SU-DHL-6 (cell line): ENCODE data around the gene SDK2.

Experiments
- H2AFZ ChIP-seq: fragments of 200-600 bp; sonication (generic); 2 replicates; pipeline ENCODE4 v1.6.1; 2014; ENCODE audit warnings: low read depth, mild to moderate bottlenecking, moderate library complexity, mixed read lengths, antibody characterized with exemption, low read length; ENCODE audit not compliant: severe bottlenecking
- H3F3A ChIP-seq: fragments of 200-600 bp; shearing (Covaris generic); 2 replicates; pipeline ENCODE4 v1.6.0; 2016; ENCODE audit warnings: antibody characterized with exemption, mild to moderate bottlenecking; ENCODE audit not compliant: insufficient read depth
- H3K27ac ChIP-seq: fragments of 200-600 bp; sonication (generic); 2 replicates; pipeline ENCODE4 v1.5.1; 2016; ENCODE audit warnings: low read depth, mild to moderate bottlenecking, low read length, moderate library complexity, mixed read lengths
- H3K27me3 ChIP-seq: fragments of 200-600 bp; sonication (generic), shearing (Covaris generic); 2 replicates; pipeline ENCODE4 v1.6.0; 2014; ENCODE audit warnings: mild to moderate bottlenecking, low read length
- H3K36me3 ChIP-seq: fragments of 200-600 bp; sonication (generic); 2 replicates; pipeline ENCODE4 v1.6.1; 2014; ENCODE audit warnings: mild to moderate bottlenecking, low read length, mixed read lengths
- H3K4me2 ChIP-seq: fragments of 300-600, 200-600 bp; shearing (Covaris generic), sonication (generic); 2 replicates; pipeline ENCODE4 v1.6.0; 2014; ENCODE audit warnings: low read length, low read depth, mild to moderate bottlenecking; ENCODE audit not compliant: poor library complexity, severe bottlenecking
- H3K4me3 ChIP-seq: fragments of 200-600 bp; sonication (generic); 2 replicates; pipeline ENCODE4 v1.5.1; 2014; ENCODE audit warnings: antibody characterized with exemption, low read length, mild to moderate bottlenecking, mixed read lengths; ENCODE audit not compliant: insufficient read depth, poor library complexity, severe bottlenecking
- H3K79me2 ChIP-seq: fragments of 200-600 bp; sonication (generic); 2 replicates; pipeline ENCODE4 v1.6.1; 2014; ENCODE audit warnings: mild to moderate bottlenecking, low read length, moderate library complexity; ENCODE audit not compliant: insufficient read depth
- H3K9ac ChIP-seq: fragments of 200-600 bp; sonication (generic); 2 replicates; pipeline ENCODE4 v1.7.0; 2014; ENCODE audit warnings: mild to moderate bottlenecking, low read length
- H3K9me2 ChIP-seq: fragments of 200-600 bp; sonication (generic); replicated peaks from 2 replicates; pipeline ENCODE4 v1.6.1; 2014; ENCODE audit warnings: low read length; ENCODE audit not compliant: insufficient read depth
- H3K9me3 ChIP-seq: fragments of 200-600 bp; sonication (generic); 2 replicates; pipeline ENCODE4 v1.6.1; 2014; ENCODE audit warnings: low read length, mixed read lengths; ENCODE audit not compliant: insufficient read depth
- H4K20me1 ChIP-seq: fragments of 200-600 bp; sonication (generic); 2 replicates; pipeline ENCODE4 v1.6.1; 2014; ENCODE audit warnings: low read depth, mild to moderate bottlenecking, antibody characterized with exemption, low read length, moderate library complexity, mixed read lengths
- EZH2phosphoT487 ChIP-seq: fragments of 200-600 bp; sonication (generic), shearing (Covaris generic); conservative IDR thresholded peaks from 2 replicates; pipeline ENCODE4 v1.6.1; 2018; ENCODE audit warnings: mild to moderate bottlenecking, antibody characterized with exemption, low read length, moderate library complexity, mixed read lengths
- TF ChIP-seq, protein P1 (sequence below): fragments of 200-600 bp; sonication (generic); IDR thresholded peaks from one replicate; pipeline ENCODE4 v1.5.1; 2017; ENCODE audit warnings: antibody characterized with exemption, mild to moderate bottlenecking, low read length, moderate library complexity; ENCODE audit not compliant: insufficient read depth, poor library complexity, severe bottlenecking

Gene SDK2

DNA sequence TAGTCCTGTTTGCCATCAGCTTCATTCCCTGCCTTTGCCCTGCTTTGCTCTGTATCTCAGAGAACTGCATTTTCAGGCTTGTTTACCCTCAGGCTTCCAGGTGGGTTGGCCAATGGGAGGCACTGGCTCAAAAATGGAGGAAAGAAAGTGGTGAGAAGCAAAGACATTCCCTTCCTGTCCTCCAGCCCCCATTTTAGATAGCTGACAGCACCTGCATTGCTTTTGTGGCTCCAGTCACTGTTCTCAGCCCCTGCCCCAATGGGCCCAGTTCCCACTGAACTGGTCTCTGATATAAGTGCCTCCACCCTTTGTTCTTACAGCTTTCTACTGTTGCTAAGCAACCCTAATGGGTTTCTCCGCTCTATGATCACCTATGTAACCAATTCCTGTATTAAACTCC, 19.4 kb upstream of the SDK2 start:
- no peak overlapping the region for H3K4me2 ChIP-seq
- H4K20me1 ChIP-seq: no peaks in the 10 kb centered on the region
- H3K9ac ChIP-seq: no peak overlapping the region
- H3F3A ChIP-seq: no peaks in the 10 kb centered on the region
- H3K4me3 ChIP-seq: no peak overlapping the region
- no peak for TF ChIP-seq EZH2phosphoT487
- TF ChIP-seq, protein P1, sequence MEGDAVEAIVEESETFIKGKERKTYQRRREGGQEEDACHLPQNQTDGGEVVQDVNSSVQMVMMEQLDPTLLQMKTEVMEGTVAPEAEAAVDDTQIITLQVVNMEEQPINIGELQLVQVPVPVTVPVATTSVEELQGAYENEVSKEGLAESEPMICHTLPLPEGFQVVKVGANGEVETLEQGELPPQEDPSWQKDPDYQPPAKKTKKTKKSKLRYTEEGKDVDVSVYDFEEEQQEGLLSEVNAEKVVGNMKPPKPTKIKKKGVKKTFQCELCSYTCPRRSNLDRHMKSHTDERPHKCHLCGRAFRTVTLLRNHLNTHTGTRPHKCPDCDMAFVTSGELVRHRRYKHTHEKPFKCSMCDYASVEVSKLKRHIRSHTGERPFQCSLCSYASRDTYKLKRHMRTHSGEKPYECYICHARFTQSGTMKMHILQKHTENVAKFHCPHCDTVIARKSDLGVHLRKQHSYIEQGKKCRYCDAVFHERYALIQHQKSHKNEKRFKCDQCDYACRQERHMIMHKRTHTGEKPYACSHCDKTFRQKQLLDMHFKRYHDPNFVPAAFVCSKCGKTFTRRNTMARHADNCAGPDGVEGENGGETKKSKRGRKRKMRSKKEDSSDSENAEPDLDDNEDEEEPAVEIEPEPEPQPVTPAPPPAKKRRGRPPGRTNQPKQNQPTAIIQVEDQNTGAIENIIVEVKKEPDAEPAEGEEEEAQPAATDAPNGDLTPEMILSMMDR: no peak
- no peaks in the 10 kb centered on the region for H3K36me3 ChIP-seq
- H3K9me2 ChIP-seq: no peaks in the 10 kb centered on the region
- H3K79me2 ChIP-seq: no peaks in the 10 kb centered on the region
- no peaks in the 10 kb centered on the region for H3K9me3 ChIP-seq
- no peak overlapping the region for H3K27ac ChIP-seq
- no peaks in the 10 kb centered on the region for H3K27me3 ChIP-seq
- H2AFZ ChIP-seq: no peak overlapping the region

DNA sequence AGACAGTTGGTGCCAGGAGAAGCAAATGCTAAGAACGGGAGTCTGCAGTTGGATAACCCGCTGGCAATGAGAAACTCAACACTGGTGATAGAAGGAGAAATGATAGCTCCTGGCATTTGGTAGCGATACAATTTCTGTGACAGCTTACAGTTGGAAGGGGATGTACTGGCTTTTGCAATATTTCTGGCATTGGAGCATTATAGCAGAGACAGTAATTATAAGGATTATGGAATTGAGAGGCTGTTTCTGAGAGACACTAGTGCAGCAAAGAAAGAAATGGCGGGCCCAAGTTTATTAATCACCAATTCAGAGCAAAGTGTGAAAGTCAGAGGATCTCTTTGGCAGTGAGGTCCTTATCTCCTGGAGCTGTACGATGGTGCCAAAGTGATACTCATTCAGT, 16.1 kb upstream of the SDK2 start:
- H3K27me3 ChIP-seq: no peaks in the 10 kb centered on the region
- no peak overlapping the region for H3K27ac ChIP-seq
- H3K4me3 ChIP-seq: no peak overlapping the region
- no peaks in the 10 kb centered on the region for H3F3A ChIP-seq
- H3K9me2 ChIP-seq: no peaks in the 10 kb centered on the region
- no peaks in the 10 kb centered on the region for H3K9me3 ChIP-seq
- H2AFZ ChIP-seq: no peak overlapping the region
- no peaks in the 10 kb centered on the region for H4K20me1 ChIP-seq
- no peaks in the 10 kb centered on the region for H3K36me3 ChIP-seq
- no peaks in the 10 kb centered on the region for H3K79me2 ChIP-seq
- no peak overlapping the region for H3K4me2 ChIP-seq
- H3K9ac ChIP-seq: no peak overlapping the region
- TF ChIP-seq, protein P1: no peak
- no peak for TF ChIP-seq EZH2phosphoT487

DNA sequence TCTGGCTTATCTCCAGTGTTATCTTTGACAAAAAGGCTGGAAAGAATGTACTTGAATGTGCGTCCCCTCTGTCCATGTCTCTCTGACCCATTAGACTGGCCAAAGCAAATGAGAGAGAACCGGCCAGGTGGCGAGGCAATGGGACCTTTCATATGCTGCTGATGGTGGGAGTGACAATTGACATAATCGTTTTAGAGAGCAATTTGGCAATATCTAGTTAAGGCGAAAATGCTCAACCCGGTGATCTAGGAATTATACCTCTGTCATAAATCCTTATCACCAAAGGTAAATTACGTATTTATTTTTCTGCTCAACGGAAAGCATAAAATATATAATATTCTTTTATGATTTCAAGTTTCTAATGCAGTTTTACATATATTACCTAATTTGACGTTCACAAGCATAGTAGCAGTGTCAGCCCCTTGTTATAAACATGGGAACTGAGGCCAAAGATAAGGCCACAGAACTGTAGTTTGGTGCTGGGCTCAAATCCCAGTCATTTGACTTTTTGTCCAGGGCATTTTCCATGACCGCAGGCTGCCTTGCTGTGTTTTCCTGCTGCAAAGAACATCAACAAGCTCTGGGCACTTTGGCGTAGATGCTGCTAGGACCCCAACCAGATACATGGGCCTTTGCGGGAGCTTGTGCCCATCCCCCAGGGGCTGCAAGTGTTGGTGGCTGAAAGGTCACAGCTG, 14.7 kb upstream of the SDK2 start:
- Histone ChIP-seq H3K9ac (no peak overlapping the region), H3K79me2 (no peaks in the 10 kb centered on the region), H4K20me1 (no peaks in the 10 kb centered on the region), H3K27me3 (no peaks in the 10 kb centered on the region), H3K27ac (no peak overlapping the region), H3K4me2 (no peak overlapping the region), H3K9me3 (peaks cover 9% of the 10 kb centered on the region), H3K36me3 (peaks cover 2% of the 10 kb centered on the region; the same call in 1 of the 2 replicates), H3K4me3 (no peak overlapping the region), H2AFZ (no peak overlapping the region), H3F3A (no peaks in the 10 kb centered on the region), H3K9me2 (no peaks in the 10 kb centered on the region)
- no peak for TF ChIP-seq EZH2phosphoT487
- TF ChIP-seq, protein P1: no peak
